GM19035 (cell line): ENCODE results near the gene TPRG1.

Experiments used
- ATAC-seq: cut with Tn5 transposase; IDR thresholded peaks from one replicate; pipeline ENCODE4 v1.9.1; 2021; ENCODE audit not compliant: unreplicated experiment

Gene TPRG1

DNA sequence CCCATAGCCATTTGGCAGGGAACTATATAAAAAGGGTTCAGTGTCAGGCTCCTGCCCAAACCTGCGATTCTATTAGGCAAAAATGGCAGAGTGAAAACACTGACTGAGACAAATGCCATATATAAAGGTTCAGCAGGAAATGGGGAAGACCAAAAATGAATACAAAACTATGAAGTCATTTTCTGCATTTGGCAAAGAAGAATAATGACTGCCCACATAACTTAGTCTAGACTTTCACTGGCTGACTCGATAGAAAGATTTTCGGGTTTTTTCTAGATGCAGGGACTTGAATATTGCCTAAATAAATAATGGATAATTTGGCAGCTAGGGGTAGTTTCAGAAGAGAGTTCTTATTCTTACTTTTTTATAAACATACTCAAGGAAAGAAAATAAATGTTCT lies 178.0 kb downstream of the TPRG1 start:
- ATAC-seq = no peak

DNA sequence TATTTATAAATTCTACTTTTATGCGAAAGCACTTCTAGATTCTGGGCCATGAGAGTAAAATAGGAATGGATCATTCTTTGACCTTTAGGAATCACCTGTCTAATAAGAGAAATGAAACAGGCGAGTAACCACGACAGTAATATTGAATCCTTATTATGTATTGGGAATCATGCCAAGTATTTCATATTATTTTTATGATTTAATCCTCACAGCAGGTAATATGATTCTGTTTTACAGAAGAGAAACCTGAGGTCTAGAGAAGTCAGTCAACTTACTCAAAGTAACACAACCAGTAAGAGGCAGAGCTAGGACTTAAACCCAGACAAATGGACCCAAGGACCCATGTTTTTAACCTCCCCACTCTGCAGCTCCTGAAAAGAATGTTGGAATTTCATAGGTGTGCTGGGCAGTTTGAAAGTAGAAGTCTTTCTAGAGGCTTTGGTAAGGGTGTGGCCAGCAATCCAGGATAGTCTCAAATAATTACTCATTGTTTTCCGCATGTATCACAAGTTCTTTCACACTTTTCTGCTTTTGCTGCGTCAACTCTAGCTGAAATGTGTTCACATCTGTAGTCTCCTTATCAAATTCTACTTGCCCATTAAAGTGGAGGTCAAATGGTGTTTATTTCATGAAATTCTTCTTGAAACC lies 181.7 kb downstream of the TPRG1 start:
- ATAC-seq = no peak

DNA sequence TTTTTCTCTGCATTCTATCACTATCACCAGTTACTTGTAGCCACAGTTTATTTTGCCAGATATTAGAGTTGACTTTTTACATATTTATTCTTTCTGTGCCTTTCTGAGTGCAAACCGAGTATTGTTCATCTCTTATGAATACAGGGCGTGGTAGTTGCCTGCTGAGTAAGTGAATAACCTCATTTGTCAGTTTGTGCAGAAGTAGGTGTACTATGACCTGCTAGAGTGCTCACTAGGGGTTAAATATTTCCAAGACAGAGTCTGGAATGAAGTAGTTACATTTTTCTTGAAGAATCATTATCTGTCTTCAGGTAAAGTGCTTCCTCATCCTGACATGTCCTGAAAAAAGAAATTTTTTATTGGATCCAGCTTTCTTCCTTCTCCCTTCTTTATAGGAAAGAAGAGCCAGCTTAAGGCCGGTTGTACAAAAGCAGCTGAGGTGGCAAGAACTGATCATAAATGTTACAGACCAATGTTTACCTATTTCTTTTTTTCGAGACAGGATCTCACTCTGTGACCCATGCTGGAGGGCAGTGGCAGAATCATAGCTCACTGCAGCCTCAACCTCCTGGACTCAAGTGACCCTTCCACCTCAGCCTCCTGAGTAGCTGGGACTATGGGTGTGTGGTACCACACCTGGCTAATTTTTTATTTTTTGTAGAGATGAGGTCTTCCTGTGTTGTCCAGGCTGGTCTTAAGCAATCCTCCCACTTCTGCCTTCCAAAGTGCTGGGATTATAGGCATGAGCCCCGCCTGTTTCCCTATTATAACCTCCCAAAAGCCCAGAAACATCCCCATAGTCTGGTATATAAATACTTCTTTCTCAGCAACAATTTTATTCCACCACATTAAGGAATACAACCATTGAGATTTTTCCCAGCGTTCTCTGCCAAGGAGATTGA lies 182.5 kb downstream of the TPRG1 start:
- ATAC-seq = no peak

- no peak for ATAC-seq
Measured at GRCh38 chr3:189355115-189355480, 183.3 kb downstream of the TPRG1 start.

- no peak for ATAC-seq
Measured at GRCh38 chr3:189355481-189356201, 183.9 kb downstream of the TPRG1 start.

DNA sequence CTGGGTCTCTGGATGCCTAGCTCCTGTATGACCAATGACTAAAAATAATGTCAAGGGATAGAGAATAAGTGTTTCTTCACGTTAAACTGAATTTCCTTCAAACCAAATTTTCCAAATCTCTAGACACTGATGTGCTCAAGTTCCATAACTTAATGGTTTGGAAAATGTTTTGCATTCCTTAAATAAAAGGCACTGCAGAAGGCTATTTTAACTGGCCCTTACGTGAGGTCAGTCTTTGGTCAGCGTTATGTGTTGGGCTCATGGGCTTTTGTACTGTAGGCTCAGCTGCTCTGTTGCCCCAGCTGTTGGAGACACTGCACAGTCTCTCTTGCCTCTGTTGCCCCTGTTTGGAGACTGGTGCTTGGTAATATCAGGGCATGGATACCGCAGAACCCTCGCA lies 188.5 kb downstream of the TPRG1 start:
- no peak for ATAC-seq

DNA sequence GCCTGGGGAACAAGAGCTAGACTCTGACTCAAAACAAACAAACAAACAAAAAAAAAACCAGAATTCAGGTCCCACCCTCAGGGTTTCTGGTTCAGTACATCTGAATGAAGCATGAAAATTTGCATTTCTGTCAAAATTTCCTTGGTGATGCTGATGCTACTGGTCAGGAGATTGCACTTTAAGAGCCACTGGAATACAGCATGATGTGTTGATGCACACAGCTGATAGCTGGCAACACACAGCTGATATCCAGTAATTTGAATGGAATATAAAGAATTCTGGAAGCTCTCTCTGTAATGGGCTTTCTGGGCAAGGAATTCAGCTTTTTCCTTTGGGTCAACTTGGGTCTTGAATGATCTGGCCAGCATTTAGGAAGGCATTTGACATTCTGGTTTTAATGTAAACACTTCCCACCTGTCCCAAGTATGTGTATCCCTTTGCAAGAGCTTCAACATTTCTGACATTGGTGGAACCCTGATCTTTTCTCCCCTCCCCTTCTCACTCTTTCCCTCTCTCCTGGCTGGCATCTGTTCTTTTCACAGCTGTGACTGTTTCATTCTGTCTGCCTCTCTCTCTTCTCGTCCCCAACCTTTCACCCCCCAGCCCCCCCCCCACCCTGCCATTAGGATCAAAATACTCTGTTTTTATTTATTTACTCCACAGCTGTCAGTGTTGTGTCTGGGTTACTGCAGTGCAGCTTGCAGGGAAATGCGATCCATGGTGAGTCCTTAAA lies 189.5 kb downstream of the TPRG1 start:
- no peak for ATAC-seq

DNA sequence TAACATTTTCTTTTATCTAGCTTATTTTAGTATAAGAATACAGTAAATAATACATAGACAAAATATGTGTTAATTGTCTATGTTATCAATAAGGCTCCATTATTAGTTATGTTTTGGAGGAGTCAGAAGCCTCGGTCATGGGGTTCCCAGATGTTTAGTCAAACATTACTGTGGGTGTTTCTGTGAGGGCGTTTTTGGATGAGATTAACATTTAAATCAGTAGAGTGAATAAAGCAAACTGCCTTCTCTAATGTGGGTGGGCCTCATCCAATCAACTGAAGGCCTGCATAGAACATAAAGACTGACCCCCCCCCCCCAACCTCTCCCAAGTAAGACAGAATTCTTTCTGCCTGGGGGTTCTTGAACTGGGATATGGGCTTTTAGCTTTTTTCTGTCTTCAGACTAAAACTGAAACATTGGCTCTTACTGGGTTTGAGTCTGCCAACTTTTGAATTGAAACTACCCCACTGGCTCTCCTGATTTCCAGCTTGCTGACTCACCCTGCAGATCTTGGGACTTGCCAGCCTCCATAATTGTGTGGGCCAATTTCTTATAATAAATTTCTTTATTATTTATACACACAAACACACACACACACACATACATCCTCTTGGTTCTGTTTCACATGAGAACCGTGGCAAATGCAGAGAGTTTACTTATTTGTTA lies 192.0 kb downstream of the TPRG1 start:
- ATAC-seq = no peak

GRCh38 chr3:189365609-189366564 lies 194.1 kb downstream of the TPRG1 start:
- no peak for ATAC-seq

GRCh38 chr3:189368384-189368783 lies 196.6 kb downstream of the TPRG1 start:
- ATAC-seq = no peak

DNA sequence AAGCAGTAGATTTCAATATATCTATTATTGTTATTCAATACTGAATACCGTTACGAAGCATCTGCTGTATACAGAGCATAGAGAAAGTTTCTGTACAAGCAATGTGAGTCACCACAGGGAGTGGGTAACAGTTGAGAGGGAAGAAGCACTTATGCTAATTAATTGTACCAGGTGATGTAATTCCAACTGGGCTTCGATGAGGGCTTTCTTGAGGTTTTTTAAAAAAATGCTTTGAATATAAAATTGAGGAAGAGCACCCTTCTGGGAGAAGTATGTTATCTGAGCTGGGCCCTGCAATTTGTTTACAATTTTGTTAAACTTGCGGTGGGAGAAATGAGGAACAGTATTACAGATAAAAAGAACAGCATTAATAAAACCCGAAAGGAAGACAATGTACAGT lies 197.9 kb downstream of the TPRG1 start:
- ATAC-seq = no peak

DNA sequence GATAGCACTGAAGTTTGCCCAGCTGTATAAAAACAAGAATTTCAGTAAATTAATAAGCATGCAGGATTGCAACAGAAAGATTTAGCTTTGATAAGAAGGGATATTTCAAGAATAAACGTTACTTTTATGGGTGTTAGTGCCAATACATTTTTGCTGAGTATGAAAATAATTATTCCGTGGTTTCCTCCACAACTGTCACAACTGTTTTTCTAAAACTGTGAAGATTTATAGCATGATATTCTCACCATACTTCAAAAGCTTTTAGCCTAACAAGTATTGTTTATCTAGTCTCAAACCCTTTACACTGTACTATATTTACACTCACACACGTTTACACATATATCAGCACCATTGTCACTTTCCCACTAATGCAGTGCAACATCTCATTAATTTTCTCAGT lies 200.5 kb downstream of the TPRG1 start:
- no peak for ATAC-seq
